Thoracic aorta (tissue), 2 donors: ENCODE results near the gene HAUS7. TPM values are rescaled to one million over a fixed set of nuclear protein-coding genes. Genes with fewer than 3 reads are reported as not detected.

Experiments
- ATAC-seq: fragments of 150-250 bp; one replicate; pipeline ENCODE4 v1.8.0; 2017; ENCODE audit warnings: low read depth; ENCODE audit not compliant: insufficient number of reproducible peaks, low FRiP score
- DNase-seq: peaks from one replicate; pipeline ENCODE4 v3.0.0-alpha.2; 2020; ENCODE audit warnings: low spot score
- H3K27ac ChIP-seq, 2 donors: fragments of 200-600 bp; sonication (generic); 1 replicate in 1 of 2; 2 replicates in 1 of 2; pipeline ENCODE4 v1.5.1; 2016; ENCODE audit warnings: mild to moderate bottlenecking in 2 of 2, moderate library complexity in 2 of 2
- H3K27me3 ChIP-seq: fragments of 200-600 bp; sonication (generic); replicated peaks from 2 replicates; pipeline ENCODE4 v1.6.0; 2016; ENCODE audit warnings: mild to moderate bottlenecking; ENCODE audit not compliant: insufficient read depth
- H3K36me3 ChIP-seq: fragments of 200-600 bp; sonication (generic); one replicate; pipeline ENCODE4 v1.5.1; 2016
- H3K4me1 ChIP-seq, 2 donors: fragments of 200-600 bp; sonication (generic); 1 replicate in 1 of 2; 2 replicates in 1 of 2; pipeline versions ENCODE4 v1.5.1 to v1.6.0; 2016; ENCODE audit warnings: low read depth in 2 of 2, mild to moderate bottlenecking in 1 of 2; ENCODE audit not compliant: control insufficient read depth in 1 of 2
- H3K4me3 ChIP-seq: fragments of 200-600 bp; sonication (generic); 2 replicates; pipeline ENCODE4 v1.5.1; 2016; ENCODE audit warnings: mild to moderate bottlenecking
- H3K9me3 ChIP-seq: fragments of 200-600 bp; sonication (generic); 2 replicates; pipeline ENCODE4 v1.5.1; 2016
- CTCF ChIP-seq: fragments of 200-600 bp; sonication (generic); IDR thresholded peaks from one replicate; pipeline ENCODE4 v1.5.1; 2019; ENCODE audit warnings: antibody characterized with exemption
- total RNA-seq, 2 donors: library from RNA; depleted of rRNA; stranded (reverse); fragments of >200 nt; gene quantifications; one replicate each; pipeline versions ENCODE4 v1.1.0 to v1.2.3, GENCODE V29; 2016

HAUS7 gene
- total RNA-seq, 2 donors from 2014 or later: 111 TPM

- DNase-seq: no peak
- H3K4me3 ChIP-seq: no peak overlapping the region
- no peak overlapping the region for H3K27ac ChIP-seq
- TF ChIP-seq CTCF: no peak
- H3K4me1 ChIP-seq: no peaks in the 10 kb centered on the region
- H3K36me3 ChIP-seq: no peaks in the 10 kb centered on the region
- no peak for ATAC-seq
- no peaks in the 10 kb centered on the region for H3K9me3 ChIP-seq
- no peaks in the 10 kb centered on the region for H3K27me3 ChIP-seq
Measured at GRCh38 chrX:153463031-153463430, 7.3 kb downstream of the HAUS7 start.

- Histone ChIP-seq H3K4me1 (no peaks in the 10 kb centered on the region), H3K9me3 (no peaks in the 10 kb centered on the region), H3K36me3 (no peaks in the 10 kb centered on the region), H3K4me3 (no peak overlapping the region), H3K27ac (no peak overlapping the region), H3K27me3 (no peaks in the 10 kb centered on the region)
- TF ChIP-seq CTCF: no peak
- ATAC-seq: no peak
- DNase-seq: no peak
Measured at GRCh38 chrX:153462291-153462690, 8.1 kb downstream of the HAUS7 start.

GRCh38 chrX:153460826-153461225 is 9.6 kb downstream of the HAUS7 start:
- Histone ChIP-seq H3K4me3 (no peak overlapping the region), H3K27me3 (no peaks in the 10 kb centered on the region), H3K36me3 (peaks cover 2% of the 10 kb centered on the region), H3K9me3 (no peaks in the 10 kb centered on the region), H3K27ac (no peak overlapping the region), H3K4me1 (no peaks in the 10 kb centered on the region)
- DNase-seq (no peak), ATAC-seq (no peak)
- TF ChIP-seq CTCF: peak; percentile 39

GRCh38 chrX:153459986-153460385 is 10.4 kb downstream of the HAUS7 start:
- Histone ChIP-seq H3K4me3 (no peak overlapping the region), H3K27me3 (no peaks in the 10 kb centered on the region), H3K9me3 (no peaks in the 10 kb centered on the region), H3K27ac (no peak overlapping the region), H3K4me1 (no peaks in the 10 kb centered on the region), H3K36me3 (peaks cover 2% of the 10 kb centered on the region)
- ATAC-seq: no peak
- DNase-seq: no peak
- TF ChIP-seq CTCF: no peak

- Histone ChIP-seq H3K27ac (no peak overlapping the region), H3K9me3 (no peaks in the 10 kb centered on the region), H3K4me1 (no peaks in the 10 kb centered on the region), H3K4me3 (no peak overlapping the region), H3K27me3 (no peaks in the 10 kb centered on the region), H3K36me3 (peaks cover 2% of the 10 kb centered on the region)
- no peak for ATAC-seq
- TF ChIP-seq CTCF: no peak
- DNase-seq: no peak
Measured at GRCh38 chrX:153458476-153458875, 11.9 kb downstream of the HAUS7 start.
